Limb (tissue), 2 donors: ENCODE data around the gene CEP83.
"Not testable (repeated sequence)": the region's sequence is repeated elsewhere in the genome, so short reads cannot be mapped to it uniquely, and the experiment has no call there.

ENCODE experiments used
- DNase-seq, 2 donors: peaks; one replicate each; pipeline ENCODE4 v3.0.0-alpha.2; 2016; ENCODE audit errors: extremely low spot score in 2 of 2

Gene CEP83

GRCh38 chr12:94459728-94460615 is at the start of gene CEP83:
TSS of gene CEP83 (minus strand) at chr12:94459867. CDS start at chr12:94412490, 47,377 bp downstream.
- DNase-seq, result peak; percentile 87 to 98

- no peak for DNase-seq
Measured at GRCh38 chr12:94509317-94509716, 49.6 kb upstream of the CEP83 start.

- DNase-seq, result no peak
Measured at GRCh38 chr12:94507455-94507854, 47.8 kb upstream of the CEP83 start.

DNA sequence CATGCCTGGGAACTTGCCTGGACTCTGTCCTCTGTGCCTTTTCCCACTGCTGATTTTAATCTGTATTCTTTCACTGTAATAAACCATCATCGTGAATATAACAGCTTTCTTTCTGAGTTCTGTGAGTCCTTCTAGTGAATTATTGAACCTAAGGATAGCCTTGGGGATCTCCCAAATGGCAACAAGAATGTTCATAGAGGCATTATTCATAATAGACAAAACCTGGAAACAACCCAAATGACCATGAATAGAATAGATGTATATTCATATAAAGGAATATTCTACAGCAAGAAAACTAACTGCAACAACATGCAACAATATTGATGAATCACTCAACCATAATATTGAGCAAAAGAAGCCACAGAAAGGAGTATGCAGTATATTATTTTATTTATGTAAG is 44.7 kb upstream of the CEP83 start:
- DNase-seq, result no peak

DNA sequence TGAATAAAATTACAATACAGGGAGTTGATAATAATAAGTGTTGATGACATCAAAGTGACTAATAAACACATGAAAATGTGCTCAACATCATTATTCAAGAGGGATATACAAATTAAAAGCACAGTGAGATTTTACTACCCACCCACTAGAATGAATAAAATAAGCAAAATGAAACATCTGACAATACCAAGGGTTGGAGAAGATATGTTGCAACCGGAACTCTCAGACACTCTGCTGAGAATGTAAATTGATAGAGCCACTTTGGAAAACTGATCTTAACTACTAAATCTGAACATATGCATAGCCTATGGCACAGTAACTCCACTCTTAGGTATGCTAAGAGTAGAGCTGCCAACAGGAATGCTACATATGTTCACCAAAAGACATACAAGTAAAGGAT is 44.0 kb upstream of the CEP83 start:
- DNase-seq, result no peak

DNA sequence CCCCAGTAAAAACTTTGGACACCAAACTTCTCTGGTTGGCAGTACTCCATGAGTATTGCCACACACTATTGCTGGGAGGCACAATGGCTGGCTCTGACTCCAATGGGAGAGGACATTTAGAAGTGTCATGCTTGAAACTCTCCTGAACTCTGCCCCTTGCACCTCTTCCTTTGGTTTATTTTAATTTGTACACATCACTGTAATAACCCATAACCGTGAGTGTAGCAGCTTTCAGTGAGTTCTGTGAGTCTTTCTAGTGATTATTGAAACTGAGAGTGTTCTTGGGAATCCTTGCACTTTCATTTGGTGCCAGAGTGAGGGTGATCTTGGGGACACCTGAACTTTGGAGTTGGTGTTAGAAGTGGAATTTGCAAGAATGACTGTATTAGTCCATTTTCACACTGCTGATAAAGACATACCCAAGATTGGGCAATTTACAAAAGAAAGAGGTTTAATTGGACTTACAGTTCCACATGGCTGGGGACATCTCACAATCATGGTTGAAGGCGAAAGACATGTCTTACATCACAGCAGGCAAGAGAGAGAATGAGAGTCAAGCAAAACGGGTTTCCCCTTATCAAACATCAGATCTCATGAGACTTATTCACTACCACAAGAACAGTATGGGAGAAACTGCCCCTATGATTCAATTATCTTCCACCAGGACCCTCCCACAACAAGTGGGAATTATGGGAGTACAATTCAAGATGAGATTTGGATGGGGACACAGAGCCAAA is 41.3 kb upstream of the CEP83 start:
- DNase-seq, result no peak

GRCh38 chr12:94498698-94499097 is 39.0 kb upstream of the CEP83 start:
- DNase-seq, result no peak

DNA sequence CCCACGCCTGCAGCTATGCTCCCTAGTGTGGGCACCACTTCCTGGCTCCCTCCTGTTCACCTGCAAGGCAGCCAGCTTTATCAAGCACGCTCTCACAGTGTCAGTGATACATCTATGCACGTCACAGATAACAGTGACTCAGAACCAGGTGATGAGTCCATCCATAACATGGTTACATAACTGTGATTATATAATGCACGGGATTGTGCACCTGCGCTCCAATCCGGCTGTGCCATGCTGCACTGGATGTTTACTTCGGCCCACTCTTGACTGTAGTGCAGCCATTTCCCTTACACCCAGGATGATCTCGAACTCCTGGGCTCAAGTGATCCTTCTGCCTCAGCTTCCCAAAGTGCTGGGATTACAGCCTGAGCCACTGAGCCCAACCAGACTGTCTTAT is 38.4 kb upstream of the CEP83 start:
- no peak for DNase-seq

DNA sequence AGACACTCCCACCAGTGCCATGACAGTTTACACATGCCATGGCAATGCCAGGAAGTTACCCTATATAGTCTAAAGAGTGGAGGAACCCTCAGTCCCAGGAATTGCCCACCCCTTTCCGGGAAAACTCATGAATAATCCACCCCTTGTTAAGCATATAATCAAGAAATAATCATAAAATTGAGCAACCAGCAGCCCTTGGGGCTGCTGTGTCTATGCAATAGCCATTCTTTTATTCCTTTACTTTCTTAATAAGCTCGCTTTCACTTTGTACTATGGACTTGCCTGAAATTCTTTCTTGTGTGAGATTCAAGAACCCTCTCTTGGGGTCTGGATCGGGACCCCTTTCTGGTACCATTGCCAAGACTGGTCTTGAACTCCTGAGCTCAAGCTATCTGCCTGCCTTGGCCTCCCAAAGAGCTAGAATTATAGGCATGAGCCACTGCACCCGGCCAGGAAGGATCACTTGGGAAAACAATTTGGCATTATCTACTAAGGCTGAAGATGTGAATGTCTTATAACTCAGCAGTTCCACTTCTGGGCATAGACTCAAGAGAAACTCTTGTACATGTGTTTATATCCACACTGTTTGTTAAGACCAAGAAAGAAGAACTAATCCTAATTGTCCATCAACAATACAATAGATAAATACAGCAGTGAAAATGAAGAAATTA is 35.9 kb upstream of the CEP83 start:
- DNase-seq, result no peak

DNA sequence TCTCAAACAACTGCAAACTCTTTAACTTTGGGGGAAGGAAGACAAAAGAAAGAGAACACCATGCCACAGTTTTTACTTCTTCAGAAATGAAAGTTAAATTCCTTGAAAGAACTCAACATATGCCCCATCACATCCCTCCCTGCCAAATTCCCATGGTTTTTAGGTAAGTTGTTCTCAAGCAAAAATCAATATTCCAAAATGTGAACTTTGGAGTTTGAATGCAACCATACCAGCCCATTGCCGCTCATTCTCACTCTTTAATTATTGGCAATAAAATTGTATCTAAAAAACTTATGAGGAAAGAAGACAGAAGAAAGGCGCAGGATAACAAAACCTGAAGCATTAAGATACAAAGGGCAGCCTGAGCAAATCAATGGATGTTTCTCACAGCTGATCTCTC is 31.8 kb upstream of the CEP83 start:
- no peak for DNase-seq

GRCh38 chr12:94488463-94488862 is 28.8 kb upstream of the CEP83 start:
- DNase-seq, result no peak

DNA sequence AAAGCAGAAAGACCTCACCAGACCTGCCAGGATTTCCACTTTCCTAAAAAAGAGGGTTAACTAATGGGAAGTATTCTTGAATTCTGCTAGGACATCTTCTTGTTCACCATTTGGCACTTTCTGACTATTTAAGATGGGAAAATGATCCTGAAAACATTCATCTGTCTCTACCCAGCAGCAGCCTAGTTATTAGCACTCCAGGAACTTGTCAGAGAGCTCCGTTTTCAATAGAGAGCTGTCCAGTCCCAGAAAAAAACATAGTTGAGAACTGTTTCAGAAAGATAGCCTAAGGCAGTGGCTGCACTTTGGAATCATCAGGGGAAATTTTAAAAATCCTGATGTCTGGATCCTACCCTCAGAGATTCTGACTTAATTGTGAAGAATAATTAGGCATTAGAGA is 22.1 kb upstream of the CEP83 start:
- DNase-seq, result no peak

DNA sequence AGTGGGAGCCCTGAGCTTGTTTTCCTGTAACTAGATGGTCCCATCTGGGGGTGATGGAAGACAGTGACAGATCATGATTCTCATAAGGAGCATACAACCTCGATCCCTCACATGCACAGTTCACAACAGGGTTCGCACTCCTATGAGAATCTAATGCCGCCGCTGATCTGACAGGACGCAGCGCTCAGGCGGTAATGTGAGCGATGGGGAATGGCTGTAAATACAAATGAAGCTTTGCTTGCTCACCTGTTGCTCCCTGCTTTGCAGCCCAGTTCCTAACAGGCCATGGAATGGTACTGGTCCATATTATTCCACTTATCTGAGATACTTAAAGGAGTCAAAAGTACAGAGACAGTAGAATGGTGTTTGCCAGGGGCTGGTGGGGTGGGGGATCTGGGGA is 9.9 kb upstream of the CEP83 start:
- no peak for DNase-seq

GRCh38 chr12:94460616-94460959 is 921 bp upstream of the CEP83 start:
- DNase-seq, result peak in 1 of 2 donors; percentile 26

DNA sequence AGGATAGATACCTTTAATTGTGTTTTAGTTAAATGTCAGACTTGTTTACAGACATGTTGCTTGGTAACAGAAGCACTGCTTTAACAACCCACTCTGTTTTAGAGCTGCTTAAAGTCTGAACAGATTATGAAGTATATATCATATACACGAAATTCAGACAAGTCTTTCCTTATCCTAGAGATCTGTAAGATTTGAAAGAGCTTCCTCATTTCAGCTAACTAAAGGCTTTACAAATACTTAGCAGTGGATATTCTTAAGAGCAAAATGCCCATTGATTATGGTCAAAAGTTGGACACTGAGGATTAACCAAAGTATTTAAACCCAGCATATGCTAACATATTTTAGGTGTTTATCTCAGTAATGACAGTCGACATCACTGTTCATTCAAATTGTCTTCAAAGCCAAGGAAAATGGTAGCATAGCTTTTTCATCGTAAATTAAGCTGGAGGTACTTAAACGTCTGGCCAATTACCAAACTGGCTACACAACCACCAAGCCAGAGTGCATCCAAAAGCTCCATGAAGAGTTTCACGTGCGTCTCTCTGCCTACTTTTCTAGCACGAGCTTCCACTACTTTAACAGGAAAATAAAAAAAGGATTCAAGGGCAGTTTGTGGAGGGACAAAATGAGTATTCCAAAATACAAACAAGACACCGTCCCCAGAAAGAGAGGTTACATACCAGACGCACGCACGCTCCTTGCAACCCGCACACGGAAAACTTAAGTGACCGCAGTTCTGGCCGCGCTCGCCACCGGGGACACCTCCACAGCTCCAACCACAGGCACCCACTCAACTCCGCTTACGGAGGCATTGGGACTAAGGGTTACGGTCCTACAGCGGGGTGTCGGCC is 565 bp downstream of the CEP83 start:
- DNase-seq, result peak in 1 of 2 donors; percentile 40

- no peak for DNase-seq
Measured at GRCh38 chr12:94457311-94457710, 2.4 kb downstream of the CEP83 start.

- DNase-seq, result not testable (repeated sequence)
Measured at GRCh38 chr12:94454318-94454717, 5.3 kb downstream of the CEP83 start.

DNA sequence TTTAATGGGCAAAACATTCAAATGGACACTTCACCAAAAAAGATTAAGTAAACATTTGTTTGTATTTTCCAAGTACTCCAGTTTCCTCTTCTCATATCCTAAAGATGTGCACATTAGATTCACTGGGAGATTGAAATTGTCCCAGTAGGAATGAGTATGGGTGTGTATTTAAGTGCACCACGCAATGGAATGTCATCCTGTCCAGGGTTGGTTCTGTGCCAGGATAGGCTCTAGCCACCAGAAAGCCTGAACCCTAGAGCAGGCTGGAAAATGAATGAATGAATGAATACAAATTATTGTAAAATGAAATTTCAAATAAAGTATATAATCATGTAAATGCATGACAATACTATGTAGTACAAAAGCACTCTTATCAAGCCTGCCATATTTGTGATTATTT is 14.0 kb downstream of the CEP83 start:
- DNase-seq, result no peak

DNA sequence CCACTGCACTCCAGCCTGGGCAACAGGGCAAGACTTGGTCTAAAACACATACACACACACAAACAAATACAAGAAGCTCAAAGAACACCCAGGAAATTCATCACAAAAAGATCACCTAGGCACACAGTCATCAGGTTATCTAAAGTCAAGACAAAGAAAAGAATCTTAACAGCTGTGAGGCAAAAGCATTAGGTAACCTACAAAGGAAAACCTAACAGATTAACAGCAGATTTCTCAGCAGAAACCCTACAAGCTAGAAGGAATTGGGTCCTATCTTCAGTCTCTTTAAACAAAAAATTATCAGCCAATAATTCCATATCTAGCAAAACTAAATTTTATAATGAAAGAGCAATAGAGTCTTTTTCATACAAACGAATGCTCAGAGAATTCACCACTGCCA is 22.4 kb downstream of the CEP83 start:
- no peak for DNase-seq

DNA sequence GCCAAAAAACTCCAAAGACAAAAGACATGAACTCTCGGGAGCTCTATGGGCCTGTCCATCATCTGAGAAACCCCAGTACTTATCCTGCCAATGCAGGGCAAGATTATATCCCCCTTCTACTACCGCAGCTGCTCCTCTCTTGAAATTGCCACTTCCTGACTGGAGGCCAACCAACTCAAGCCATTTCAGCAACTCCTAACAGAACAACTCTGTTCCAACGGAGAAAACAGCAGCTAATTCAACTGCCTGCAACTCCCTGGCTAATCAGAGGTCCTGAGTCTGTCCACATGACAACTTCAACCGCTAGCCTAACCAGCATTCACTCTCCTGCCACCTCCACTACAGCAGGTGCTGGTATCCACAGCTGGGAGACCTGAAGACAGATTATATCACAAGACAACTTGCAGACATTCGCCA is 24.1 kb downstream of the CEP83 start:
- DNase-seq, result no peak

GRCh38 chr12:94434171-94434570 is 25.5 kb downstream of the CEP83 start:
- peak in 1 of 2 donors; percentile 36 for DNase-seq
